K562 (cell line): ENCODE results near the gene GPD2. TPM values are rescaled to one million over a fixed set of nuclear protein-coding genes. Genes with fewer than 3 reads are reported as not detected.

ENCODE experiments used
- CUX1 ChIP-seq: fragments of 200-800 bp; sonication (Bioruptor generic); IDR thresholded peaks from 2 replicates; pipeline ENCODE4 v1.6.1; 2016; ENCODE audit warnings: missing genetic modification characterization, missing compliant biosample characterization
- KDM2B ChIP-seq: fragments of 250-450 bp; sonication (Bioruptor Pico); IDR thresholded peaks from 2 replicates; pipeline ENCODE4 v1.8.0; 2021; ENCODE audit warnings: mild to moderate bottlenecking, moderate library complexity
- MAX ChIP-seq: sonication (generic); formaldehyde crosslinking; IDR thresholded peaks from 2 replicates; pipeline ENCODE4 v1.9.0; 2022; ENCODE audit warnings: mild to moderate bottlenecking, missing genetic modification reagents
- NFRKB ChIP-seq: fragments of 450-650 bp; IDR thresholded peaks from 2 replicates; pipeline ENCODE4 v1.6.1; 2016; ENCODE audit warnings: low read depth
- REST ChIP-seq, 2 experiments: fragments of 450-650 bp; formaldehyde crosslinking in 1 of 2; IDR thresholded peaks; 2 replicates each; pipeline versions ENCODE4 v1.4.0 to v1.6.1; 2014 to 2020; ENCODE audit warnings: mild to moderate bottlenecking in 2 of 2, borderline replicate concordance in 1 of 2, low read depth in 1 of 2
- ZBTB26 ChIP-seq: fragments of 450-650 bp; formaldehyde crosslinking; IDR thresholded peaks from 2 replicates; pipeline ENCODE4 v1.4.0; 2022; ENCODE audit warnings: missing genetic modification characterization
- ZNF75A ChIP-seq: fragments of 450-650 bp; formaldehyde crosslinking; IDR thresholded peaks from 2 replicates; pipeline ENCODE4 v1.4.0; 2020; ENCODE audit warnings: mild to moderate bottlenecking
- polyA plus RNA-seq, 8 experiments: library from polyadenylated mRNA; depleted of rRNA in 4 of 8; stranded (reverse) in 5 of 8; unstranded in 3 of 8; fragments of >200 nt; fragmentation: Nextera tagmentation in 2 of 8; fragmentation: Illumina TruSeq in 1 of 8; extraction: Ambion mirVana in 2 of 8; extraction: Trizol in 1 of 8; gene quantifications; 2 replicates each; pipeline versions ENCODE4 v1.2.1 to v1.2.3, GENCODE V29; 2011 to 2014; ENCODE audit warnings: inconsistent platforms in 1 of 8, missing spikeins in 1 of 8
- total RNA-seq, 7 experiments: library from RNA; depleted of rRNA in 6 of 7; stranded (reverse); fragments of >200 nt in 6 of 7; fragmentation: Illumina TruSeq in 2 of 7; extraction: Trizol in 2 of 7; gene quantifications; 2 replicates each; pipeline versions ENCODE4 v1.2.1 to v1.2.3, GENCODE V29; 2011 to 2021; ENCODE audit warnings: low replicate concordance in 1 of 7

Gene GPD2
- total and polyA plus RNA-seq, 9 of the 15 experiments (the other 6 are each of a cell fraction or from before 2014, with no cell fraction given) = 5.2 to 39.2 (median 19.0) TPM

- no peak for TF ChIP-seq REST (IDR thresholded peaks at IDR 0.05; ENCODE audit: borderline replicate concordance)
- no peak for TF ChIP-seq REST (CRISPR knock-in tag; IDR thresholded peaks at IDR 0.05; ENCODE audit: low read depth)
- TF ChIP-seq ZNF75A (CRISPR knock-in tag) = no peak
- TF ChIP-seq ZBTB26 = no peak
- TF ChIP-seq MAX (CRISPR knock-in tag) = peak; percentile 34; the same call in 1 of the 2 replicates
- no peak for TF ChIP-seq CUX1 (CRISPR knock-in tag)
- TF ChIP-seq KDM2B (CRISPR knock-in tag) = no peak
- TF ChIP-seq NFRKB = no peak
Observed at GRCh38 chr2:156435718-156436496, at the start of gene GPD2 (continued).
